ENCODE data around the gene TMEM229B. TPM values are rescaled to one million over a fixed set of nuclear protein-coding genes. Genes with fewer than 3 reads are reported as not detected.

Gene TMEM229B
- total RNA-seq, 4 donors from 2014 or later = 2.7 to 6.1 (median 5.7) TPM; not detected in 1

GRCh38 chr14:67474366-67474765, 14.2 kb downstream of the TMEM229B start:
- no peaks in the 10 kb centered on the region for H3K9me3 ChIP-seq
- no peak for DNase-seq (ENCODE audit: low spot score in 2 of 2)
- TF ChIP-seq POLR2A (IDR thresholded peaks at IDR 0.05) (no peak), CTCF (IDR thresholded peaks at IDR 0.05) (no peak), EP300 (IDR thresholded peaks at IDR 0.05) (no peak)
- peaks cover 0 to 13% (median 0%) of the 10 kb centered on the region in 3 donors for H3K36me3 ChIP-seq
- WGBS, 2 donors = 68 to 75% methylated on average over 1 of the region's 1 CpG
- H3K4me3 ChIP-seq = no peak overlapping the region
- no peaks in the 10 kb centered on the region for H3K27me3 ChIP-seq
- H3K4me1 ChIP-seq = peaks cover 0 to 3% (median 0%) of the 10 kb centered on the region in 4 donors
- no peak overlapping the region for H3K27ac ChIP-seq

GRCh38 chr14:67473290-67474082, 15.0 kb downstream of the TMEM229B start:
- TF ChIP-seq CTCF (IDR thresholded peaks at IDR 0.05) (no peak), POLR2A (IDR thresholded peaks at IDR 0.05) (no peak), EP300 (IDR thresholded peaks at IDR 0.05) (no peak)

GRCh38 chr14:67472726-67473125, 15.8 kb downstream of the TMEM229B start:
- Histone ChIP-seq H3K27me3 (no peaks in the 10 kb centered on the region), H3K36me3 (peaks cover 0 to 13% (median 0%) of the 10 kb centered on the region in 3 donors), H3K4me1 (no peaks in the 10 kb centered on the region), H3K9me3 (no peaks in the 10 kb centered on the region), H3K27ac (no peak overlapping the region), H3K4me3 (no peak overlapping the region)
- 87 to 88% methylated on average over 7 to 10 of the region's 10 CpGs for WGBS, 2 donors
- TF ChIP-seq EP300 (IDR thresholded peaks at IDR 0.05) (no peak), POLR2A (IDR thresholded peaks at IDR 0.05) (no peak), CTCF (IDR thresholded peaks at IDR 0.05) (no peak)
- no peak for DNase-seq (ENCODE audit: low spot score in 2 of 2)

More at GRCh38 chr14:67473290-67474082, 15.0 kb downstream of the TMEM229B start:
- H3K27me3 ChIP-seq = no peaks in the 10 kb centered on the region
- H3K4me3 ChIP-seq = no peak overlapping the region
- no peak for DNase-seq (ENCODE audit: low spot score in 2 of 2)
- no peaks in the 10 kb centered on the region for H3K9me3 ChIP-seq
- peaks cover 0 to under 1% (median 0%) of the 10 kb centered on the region in 4 donors for H3K4me1 ChIP-seq
- H3K36me3 ChIP-seq = peaks cover 0 to 13% (median 0%) of the 10 kb centered on the region in 3 donors
- 94 to 96% methylated on average over 46 to 52 of the region's 52 CpGs for WGBS, 2 donors
- no peak overlapping the region for H3K27ac ChIP-seq

- Histone ChIP-seq H3K4me3 (no peak overlapping the region), H3K36me3 (peaks cover 0 to 13% (median 0%) of the 10 kb centered on the region in 3 donors), H3K27ac (no peak overlapping the region), H3K4me1 (no peaks in the 10 kb centered on the region), H3K9me3 (no peaks in the 10 kb centered on the region), H3K27me3 (no peaks in the 10 kb centered on the region)
- no peak for DNase-seq (ENCODE audit: low spot score in 2 of 2)
- no peak for TF ChIP-seq CTCF (IDR thresholded peaks at IDR 0.05)
- no peak for TF ChIP-seq EP300 (IDR thresholded peaks at IDR 0.05)
- no peak for TF ChIP-seq POLR2A (IDR thresholded peaks at IDR 0.05)
- 80 to 91% methylated on average over 3 of the region's 3 CpGs for WGBS, 2 donors
Measured at GRCh38 chr14:67469954-67470353, 18.6 kb downstream of the TMEM229B start.

- H3K4me3 ChIP-seq = no peak overlapping the region
- H3K4me1 ChIP-seq = no peaks in the 10 kb centered on the region
- peaks cover 0 to 10% (median 0%) of the 10 kb centered on the region in 3 donors for H3K36me3 ChIP-seq
- no peak for TF ChIP-seq POLR2A (IDR thresholded peaks at IDR 0.05)
- no peak for TF ChIP-seq CTCF (IDR thresholded peaks at IDR 0.05)
- TF ChIP-seq EP300 (IDR thresholded peaks at IDR 0.05) = no peak
- H3K27ac ChIP-seq = no peak overlapping the region
- no peaks in the 10 kb centered on the region for H3K9me3 ChIP-seq
- DNase-seq (ENCODE audit: low spot score in 2 of 2) = no peak
- 79 to 86% methylated on average over 6 of the region's 6 CpGs for WGBS, 2 donors
- no peaks in the 10 kb centered on the region for H3K27me3 ChIP-seq
Measured at GRCh38 chr14:67468378-67468730, 20.2 kb downstream of the TMEM229B start.
